ENCODE data around the gene CLCN2.

GRCh38 chr3:184383033-184383740, 21.8 kb upstream of the CLCN2 start:
- TF ChIP-seq FOXK2 (IDR thresholded peaks at IDR 0.05), result no peak
- no peak for TF ChIP-seq FOXA1 (IDR thresholded peaks at IDR 0.05)
- no peak for TF ChIP-seq HDGF (IDR thresholded peaks at IDR 0.05; ENCODE audit: borderline replicate concordance)
- TF ChIP-seq LEF1 (IDR thresholded peaks at IDR 0.05; ENCODE audit: borderline replicate concordance), result no peak
- no peak for TF ChIP-seq CTBP1 (IDR thresholded peaks at IDR 0.05; ENCODE audit: borderline replicate concordance)
- no peak for TF ChIP-seq SUZ12 (IDR thresholded peaks at IDR 0.05)

Data from HEK293T (cell line).